Panc1 (cell line): Measurements from ENCODE around the gene SDCBP2. TPM values are rescaled to one million over a fixed set of nuclear protein-coding genes. Genes with fewer than 3 reads are reported as not detected.

Experiments used
- ATAC-seq: fragments of 200-7000 bp; cut with Tn5 transposase; 2 replicates; pipeline ENCODE4 v1.9.1; 2020; ENCODE audit warnings: mild to moderate bottlenecking, moderate library complexity
- BruUV-seq: library from RNA; stranded (reverse); fragments of 400-500 nt; replicated peaks from 2 replicates; lab custom pipeline; 2021; lab: Mats Ljungman, UMichigan
- CTCF ChIA-PET: fragments of 300-600 bp; sonication (Branson Sonifier 250); formaldehyde crosslinking; loops from one replicate; lab custom pipeline; 2022; ENCODE audit warnings: antibody characterized with exemption; lab: Charles Lee
- POLR2A ChIA-PET: fragments of 300-600 bp; sonication (Branson Sonifier 250); formaldehyde crosslinking; loops from one replicate; lab custom pipeline; 2022; ENCODE audit warnings: antibody characterized with exemption; lab: Charles Lee
- DNase-seq: peaks from one replicate; pipeline ENCODE4 v3.0.0-alpha.2; 2010; ENCODE audit warnings: low read depth, low spot score
- H3K27ac ChIP-seq: 2 replicates; pipeline ENCODE4 v1.5.1; 2011; ENCODE audit warnings: mild to moderate bottlenecking, low read length, inconsistent platforms
- H3K27me3 ChIP-seq: fragments of 200-500 bp; sonication (Bioruptor generic); 2 replicates; pipeline ENCODE4 v1.6.0; 2014; ENCODE audit warnings: low read length, inconsistent platforms; ENCODE audit not compliant: control insufficient read depth, insufficient read depth
- H3K36me3 ChIP-seq: fragments of 200-500 bp; sonication (Bioruptor generic); 2 replicates; pipeline ENCODE4 v1.5.1; 2014; ENCODE audit warnings: inconsistent platforms, mild to moderate bottlenecking, low read length, moderate library complexity; ENCODE audit not compliant: control insufficient read depth, insufficient read depth
- H3K4me1 ChIP-seq: 2 replicates; pipeline ENCODE4 v1.5.1; 2011; ENCODE audit warnings: inconsistent platforms, mild to moderate bottlenecking, low read length, moderate library complexity; ENCODE audit not compliant: control insufficient read depth, insufficient read depth
- H3K4me3 ChIP-seq, 2 experiments: 2 replicates each; pipeline ENCODE4 v1.5.1; 2011 to 2012; ENCODE audit warnings: low read depth in 2 of 2, low read length in 2 of 2, mild to moderate bottlenecking in 2 of 2, inconsistent platforms in 1 of 2, moderate library complexity in 1 of 2
- H3K9me3 ChIP-seq: fragments of 200-500 bp; sonication (Bioruptor generic); 2 replicates; pipeline ENCODE4 v1.5.1; 2014; ENCODE audit warnings: low read depth, mild to moderate bottlenecking, inconsistent platforms, low read length, moderate library complexity; ENCODE audit not compliant: control insufficient read depth, insufficient read depth
- POLR2AphosphoS5 ChIP-seq: IDR thresholded peaks from 2 replicates; pipeline ENCODE4 v1.6.1; 2012; ENCODE audit warnings: mild to moderate bottlenecking, low read depth, low read length, moderate library complexity
- REST ChIP-seq, 2 experiments: IDR thresholded peaks; 2 replicates each; pipeline ENCODE4 v1.6.1; 2011 to 2012; ENCODE audit warnings: low read depth in 2 of 2, control low read depth in 1 of 2, low read length in 1 of 2, mild to moderate bottlenecking in 1 of 2, moderate library complexity in 1 of 2; ENCODE audit not compliant: insufficient read depth in 1 of 2
- SIN3A ChIP-seq: IDR thresholded peaks from 2 replicates; pipeline ENCODE4 v1.6.1; 2012; ENCODE audit warnings: low read depth, mild to moderate bottlenecking, low read length, moderate library complexity, borderline replicate concordance; ENCODE audit not compliant: insufficient read depth
- TCF7L2 ChIP-seq: IDR thresholded peaks from 2 replicates; pipeline ENCODE4 v1.6.1; 2011; ENCODE audit warnings: mild to moderate bottlenecking, low read depth, low read length, inconsistent platforms
- in situ Hi-C: cut with HindIII; loops from 2 replicates; pipeline ENCODE4 v1.10.0; 2016; ENCODE audit warnings: low sequenced_read_pairs, low pct_unique_long_range_greater_than_20kb
- intact Hi-C: fragments of 100-400 bp; cut with micrococcal nuclease; formaldehyde crosslinking; loops from one replicate; pipeline ENCODE4 v1.10.0; 2022; ENCODE audit not compliant: unreplicated experiment
- total RNA-seq: library from RNA; stranded (reverse); gene quantifications from one replicate; pipeline ENCODE4 v1.2.1, GENCODE V29; 2021; ENCODE audit not compliant: unreplicated experiment
- TF ChIP-seq, protein P1 (sequence below): fragments of 450-650 bp; IDR thresholded peaks from 2 replicates; pipeline ENCODE4 v1.5.1; 2017; ENCODE audit warnings: mild to moderate bottlenecking

Gene SDCBP2
- total RNA-seq, 1 experiment from 2014 or later, result 1.8 TPM

DNA sequence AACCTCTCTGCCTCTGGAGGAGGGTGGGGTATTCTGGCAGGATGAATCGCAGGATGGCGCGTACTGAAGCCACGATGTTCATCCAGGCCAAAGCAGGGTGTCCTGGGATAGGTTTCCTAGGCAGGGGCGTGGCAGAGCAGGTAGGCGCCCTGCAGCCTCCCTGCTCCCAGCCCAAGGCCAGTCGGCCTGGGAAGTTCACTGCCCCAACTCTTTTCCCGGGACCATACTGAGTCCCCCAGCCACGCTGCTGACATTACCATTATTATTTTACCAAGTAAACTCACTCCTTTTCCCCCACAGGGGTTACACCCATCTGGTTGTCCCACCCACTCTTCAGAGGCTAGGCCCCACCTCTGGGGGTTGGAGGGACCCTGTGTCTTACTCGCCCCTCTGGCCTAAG lies 21.8 kb downstream of the SDCBP2 start:
- ATAC-seq (no peak), DNase-seq (no peak)
- no TSS peak for BruUV-seq
- POLR2A ChIA-PET, result no interaction called here
- no peak for TF ChIP-seq REST (IDR thresholded peaks at IDR 0.05; ENCODE audit: insufficient read depth in 1 of 2, low read depth in 2 of 2, low read length in 1 of 2)
- TF ChIP-seq POLR2AphosphoS5, result no peak
- TF ChIP-seq, protein P1, sequence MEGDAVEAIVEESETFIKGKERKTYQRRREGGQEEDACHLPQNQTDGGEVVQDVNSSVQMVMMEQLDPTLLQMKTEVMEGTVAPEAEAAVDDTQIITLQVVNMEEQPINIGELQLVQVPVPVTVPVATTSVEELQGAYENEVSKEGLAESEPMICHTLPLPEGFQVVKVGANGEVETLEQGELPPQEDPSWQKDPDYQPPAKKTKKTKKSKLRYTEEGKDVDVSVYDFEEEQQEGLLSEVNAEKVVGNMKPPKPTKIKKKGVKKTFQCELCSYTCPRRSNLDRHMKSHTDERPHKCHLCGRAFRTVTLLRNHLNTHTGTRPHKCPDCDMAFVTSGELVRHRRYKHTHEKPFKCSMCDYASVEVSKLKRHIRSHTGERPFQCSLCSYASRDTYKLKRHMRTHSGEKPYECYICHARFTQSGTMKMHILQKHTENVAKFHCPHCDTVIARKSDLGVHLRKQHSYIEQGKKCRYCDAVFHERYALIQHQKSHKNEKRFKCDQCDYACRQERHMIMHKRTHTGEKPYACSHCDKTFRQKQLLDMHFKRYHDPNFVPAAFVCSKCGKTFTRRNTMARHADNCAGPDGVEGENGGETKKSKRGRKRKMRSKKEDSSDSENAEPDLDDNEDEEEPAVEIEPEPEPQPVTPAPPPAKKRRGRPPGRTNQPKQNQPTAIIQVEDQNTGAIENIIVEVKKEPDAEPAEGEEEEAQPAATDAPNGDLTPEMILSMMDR, result no peak
- TF ChIP-seq SIN3A, result no peak
- TF ChIP-seq TCF7L2, result no peak
- no peaks in the 10 kb centered on the region for H3K9me3 ChIP-seq
- intact Hi-C loops, result no loop called here
- no peaks in the 10 kb centered on the region for H3K27me3 ChIP-seq
- in situ Hi-C loops, result no loop called here
- CTCF ChIA-PET, result no interaction called here
- no peak overlapping the region for H3K27ac ChIP-seq
- no peak overlapping the region for H3K4me3 ChIP-seq
- H3K36me3 ChIP-seq, result no peaks in the 10 kb centered on the region
- peaks cover 3% of the 10 kb centered on the region; the same call in 1 of the 2 replicates for H3K4me1 ChIP-seq

DNA sequence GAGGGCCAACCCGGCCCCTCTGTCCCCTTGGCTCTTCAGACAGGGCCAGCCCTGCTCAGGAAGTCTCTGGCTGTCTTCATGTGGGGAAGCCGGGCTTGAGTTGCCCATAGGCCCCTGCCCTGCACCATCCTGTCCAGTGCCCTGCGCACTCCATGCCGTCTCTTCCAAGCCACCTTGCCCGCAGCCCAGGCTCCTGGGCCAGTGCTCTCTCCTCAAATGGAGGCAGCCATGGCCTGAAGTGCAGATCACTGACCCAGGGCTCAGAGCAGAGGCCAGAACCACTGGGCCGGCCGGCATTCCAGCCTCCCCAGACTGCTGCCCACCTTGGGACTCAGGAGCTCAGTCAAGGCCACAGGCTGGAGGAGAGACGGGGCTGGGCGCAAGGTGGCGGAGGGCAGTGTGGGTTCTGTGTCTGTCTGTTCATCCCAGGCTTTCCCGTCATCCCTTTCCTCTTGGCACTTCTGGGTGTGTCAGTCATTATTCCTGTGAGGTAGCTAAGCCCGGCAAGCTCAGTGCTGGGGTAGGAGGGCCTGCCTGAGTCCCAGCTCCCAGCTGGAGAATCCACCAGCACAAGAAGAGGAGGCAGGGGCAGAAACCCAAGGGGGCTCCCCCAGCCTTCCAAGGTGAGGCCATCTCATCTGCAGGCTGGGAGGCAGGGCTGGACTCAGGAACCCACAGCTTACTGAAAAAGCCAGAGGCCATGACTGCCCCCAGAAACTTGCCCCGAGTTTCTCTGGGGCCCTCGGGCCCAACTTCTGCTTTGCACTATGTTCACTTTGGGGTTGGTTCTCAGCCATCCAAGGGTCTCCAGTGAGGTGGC lies 22.4 kb downstream of the SDCBP2 start:
- H3K36me3 ChIP-seq, result no peaks in the 10 kb centered on the region
- BruUV-seq, result no TSS peak
- TF ChIP-seq TCF7L2, result no peak
- TF ChIP-seq, protein P1, result no peak
- no peak for TF ChIP-seq REST (IDR thresholded peaks at IDR 0.05; ENCODE audit: insufficient read depth in 1 of 2, low read depth in 2 of 2, low read length in 1 of 2)
- TF ChIP-seq POLR2AphosphoS5, result no peak
- TF ChIP-seq SIN3A, result no peak
- H3K27me3 ChIP-seq, result no peaks in the 10 kb centered on the region
- peaks cover 3% of the 10 kb centered on the region; the same call in 1 of the 2 replicates for H3K4me1 ChIP-seq
- no peak overlapping the region for H3K27ac ChIP-seq
- POLR2A ChIA-PET, result no interaction called here
- DNase-seq (no peak), ATAC-seq (no peak)
- H3K4me3 ChIP-seq, result no peak overlapping the region
- in situ Hi-C loops, result no loop called here
- no peaks in the 10 kb centered on the region for H3K9me3 ChIP-seq
- intact Hi-C loops, result no loop called here
- CTCF ChIA-PET, result no interaction called here
